ENCODE data around the gene EXT2.

Gene EXT2

GRCh38 chr11:44095506-44096359, at the start of gene EXT2:
EXT2 (plus strand) TSS chr11:44095678; CDS start chr11:44107713, 12,035 bp downstream.
- TF ChIP-seq, protein P1, sequence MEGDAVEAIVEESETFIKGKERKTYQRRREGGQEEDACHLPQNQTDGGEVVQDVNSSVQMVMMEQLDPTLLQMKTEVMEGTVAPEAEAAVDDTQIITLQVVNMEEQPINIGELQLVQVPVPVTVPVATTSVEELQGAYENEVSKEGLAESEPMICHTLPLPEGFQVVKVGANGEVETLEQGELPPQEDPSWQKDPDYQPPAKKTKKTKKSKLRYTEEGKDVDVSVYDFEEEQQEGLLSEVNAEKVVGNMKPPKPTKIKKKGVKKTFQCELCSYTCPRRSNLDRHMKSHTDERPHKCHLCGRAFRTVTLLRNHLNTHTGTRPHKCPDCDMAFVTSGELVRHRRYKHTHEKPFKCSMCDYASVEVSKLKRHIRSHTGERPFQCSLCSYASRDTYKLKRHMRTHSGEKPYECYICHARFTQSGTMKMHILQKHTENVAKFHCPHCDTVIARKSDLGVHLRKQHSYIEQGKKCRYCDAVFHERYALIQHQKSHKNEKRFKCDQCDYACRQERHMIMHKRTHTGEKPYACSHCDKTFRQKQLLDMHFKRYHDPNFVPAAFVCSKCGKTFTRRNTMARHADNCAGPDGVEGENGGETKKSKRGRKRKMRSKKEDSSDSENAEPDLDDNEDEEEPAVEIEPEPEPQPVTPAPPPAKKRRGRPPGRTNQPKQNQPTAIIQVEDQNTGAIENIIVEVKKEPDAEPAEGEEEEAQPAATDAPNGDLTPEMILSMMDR (IDR thresholded peaks at IDR 0.05; ENCODE audit: insufficient read depth, low read length, poor library complexity, severe bottlenecking) = peak; percentile 94
- H3K4me3 ChIP-seq (replicated peaks; ENCODE audit: low read depth, low read length) = peak within 1 kb of the TSS; percentile 85
- peak; percentile 87 for DNase-seq (ENCODE audit: extremely low read depth, insufficient read length)

DNA sequence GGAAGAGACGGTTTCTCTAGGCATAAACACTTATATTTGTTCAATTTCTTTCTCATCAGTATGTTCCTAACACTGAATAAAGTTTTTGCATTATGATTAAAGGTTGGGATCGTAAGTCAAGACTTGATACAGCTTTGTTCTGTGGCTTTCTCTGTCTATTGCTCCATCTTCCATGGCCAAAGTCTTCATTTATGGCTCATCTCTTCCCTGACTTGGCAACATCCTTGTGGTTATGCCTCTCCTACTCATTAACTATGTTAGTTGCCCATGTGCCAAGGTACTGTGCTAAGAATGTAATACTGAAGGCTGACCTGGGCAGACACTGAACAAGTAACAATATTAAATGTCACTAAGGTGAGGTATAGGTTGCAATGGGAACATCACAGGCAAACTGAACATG, 49.3 kb upstream of the EXT2 start:
- Histone ChIP-seq H3K36me3 (ENCODE audit: control insufficient read depth, insufficient read depth, low read length) (no peaks in the 10 kb centered on the region), H3K4me3 (replicated peaks; ENCODE audit: low read depth, low read length) (no peak overlapping the region), H3K27me3 (replicated peaks; ENCODE audit: control insufficient read depth, insufficient read depth, low read length) (no peaks in the 10 kb centered on the region; the same call in 1 of the 2 replicates)
- DNase-seq (ENCODE audit: extremely low read depth, insufficient read length) = no peak
- TF ChIP-seq, protein P1 (IDR thresholded peaks at IDR 0.05; ENCODE audit: insufficient read depth, low read length, poor library complexity, severe bottlenecking) = no peak

More at GRCh38 chr11:44095506-44096359, at the start of gene EXT2:
- H3K36me3 ChIP-seq (ENCODE audit: control insufficient read depth, insufficient read depth, low read length) = no peaks in the 10 kb centered on the region
- no peaks in the 10 kb centered on the region for H3K27me3 ChIP-seq (replicated peaks; ENCODE audit: control insufficient read depth, insufficient read depth, low read length)

GRCh38 chr11:44047298-44047697, 48.2 kb upstream of the EXT2 start:
- DNase-seq (ENCODE audit: extremely low read depth, insufficient read length) = no peak
- TF ChIP-seq, protein P1 (IDR thresholded peaks at IDR 0.05; ENCODE audit: insufficient read depth, low read length, poor library complexity, severe bottlenecking) = no peak
- H3K36me3 ChIP-seq (ENCODE audit: control insufficient read depth, insufficient read depth, low read length) = no peaks in the 10 kb centered on the region
- no peaks in the 10 kb centered on the region; the same call in 1 of the 2 replicates for H3K27me3 ChIP-seq (replicated peaks; ENCODE audit: control insufficient read depth, insufficient read depth, low read length)
- H3K4me3 ChIP-seq (replicated peaks; ENCODE audit: low read depth, low read length) = no peak overlapping the region

- no peaks in the 10 kb centered on the region; the same call in 1 of the 2 replicates for H3K27me3 ChIP-seq (replicated peaks; ENCODE audit: control insufficient read depth, insufficient read depth, low read length)
- DNase-seq (ENCODE audit: extremely low read depth, insufficient read length) = no peak
- TF ChIP-seq, protein P1 (IDR thresholded peaks at IDR 0.05; ENCODE audit: insufficient read depth, low read length, poor library complexity, severe bottlenecking) = no peak
- no peaks in the 10 kb centered on the region for H3K36me3 ChIP-seq (ENCODE audit: control insufficient read depth, insufficient read depth, low read length)
- H3K4me3 ChIP-seq (replicated peaks; ENCODE audit: low read depth, low read length) = no peak within 1 kb of the TSS
These were observed 47.5 kb upstream of the EXT2 start, which contains the start of gene ACCSL for GRCh38 chr11:44047931-44048431. ACCSL (plus strand) TSS chr11:44047981; CDS start chr11:44048037, 56 bp downstream.

DNA sequence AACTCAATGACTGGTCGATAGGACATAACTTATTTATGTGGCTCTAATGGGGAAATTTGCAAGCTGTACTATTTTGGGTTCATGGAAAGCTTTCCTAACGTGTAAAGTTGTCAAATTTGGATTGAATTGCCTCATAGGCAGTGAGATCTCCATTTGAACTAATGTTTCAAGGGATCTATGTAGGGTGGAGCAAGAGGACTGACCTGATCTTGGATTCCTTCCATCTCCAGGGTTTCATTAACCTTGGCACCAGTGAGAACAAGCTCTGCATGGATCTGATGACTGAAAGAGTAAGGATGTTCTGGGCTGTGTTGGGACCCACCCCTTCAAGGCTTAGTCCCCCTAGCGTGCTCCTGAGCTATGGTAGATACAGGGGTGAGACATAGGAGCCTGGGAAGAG, 45.6 kb upstream of the EXT2 start:
- Histone ChIP-seq H3K27me3 (replicated peaks; ENCODE audit: control insufficient read depth, insufficient read depth, low read length) (no peaks in the 10 kb centered on the region; the same call in 1 of the 2 replicates), H3K4me3 (replicated peaks; ENCODE audit: low read depth, low read length) (no peak overlapping the region), H3K36me3 (ENCODE audit: control insufficient read depth, insufficient read depth, low read length) (no peaks in the 10 kb centered on the region)
- TF ChIP-seq, protein P1 (IDR thresholded peaks at IDR 0.05; ENCODE audit: insufficient read depth, low read length, poor library complexity, severe bottlenecking) = no peak
- no peak for DNase-seq (ENCODE audit: extremely low read depth, insufficient read length)
